Tibial nerve (tissue), 4 donors: Measurements from ENCODE around the gene SORBS1. TPM values are rescaled to one million over a fixed set of nuclear protein-coding genes. Genes with fewer than 3 reads are reported as not detected.

ENCODE experiments used
- DNase-seq, 2 donors: peaks; one replicate each; pipeline ENCODE4 v3.0.0-alpha.2; 2019; ENCODE audit warnings: low spot score in 2 of 2
- H3K27ac ChIP-seq, 4 donors: fragments of 200-600 bp; sonication (generic) in 3 of 4; one replicate each; pipeline ENCODE4 v1.5.1; 2017 to 2019; ENCODE audit warnings: mild to moderate bottlenecking in 1 of 4
- H3K27me3 ChIP-seq, 2 donors: fragments of 200-600 bp; sonication (generic) in 1 of 2; one replicate each; pipeline versions ENCODE4 v1.5.1 to v1.6.0; 2017 to 2019
- H3K36me3 ChIP-seq, 3 donors: fragments of 200-600 bp; sonication (generic); one replicate each; pipeline ENCODE4 v1.5.1; 2018 to 2019
- H3K4me1 ChIP-seq, 4 donors: fragments of 200-600 bp; sonication (generic) in 3 of 4; one replicate each; pipeline ENCODE4 v1.5.1; 2017 to 2019
- H3K4me3 ChIP-seq, 4 donors: fragments of 200-600 bp; sonication (generic) in 3 of 4; one replicate each; pipeline ENCODE4 v1.5.1; 2017 to 2019; ENCODE audit warnings: mild to moderate bottlenecking in 1 of 4, moderate library complexity in 1 of 4
- H3K9me3 ChIP-seq, 4 donors: fragments of 200-600 bp; sonication (generic) in 3 of 4; one replicate each; pipeline ENCODE4 v1.5.1; 2017 to 2019
- EP300 ChIP-seq, 2 donors: sonication (generic); formaldehyde crosslinking; IDR thresholded peaks; one replicate each; pipeline ENCODE4 v1.6.1; 2017; ENCODE audit warnings: antibody characterized with exemption in 2 of 2, mild to moderate bottlenecking in 1 of 2
- POLR2A ChIP-seq, 2 donors: fragments of 450-650 bp; IDR thresholded peaks; one replicate each; pipeline ENCODE4 v1.6.1; 2017; ENCODE audit warnings: antibody characterized with exemption in 2 of 2, mild to moderate bottlenecking in 2 of 2, moderate library complexity in 2 of 2
- WGBS, 2 donors: methylation state at CpG; one replicate each; pipeline ENCODE4 v1.1.5; 2018; 5-methylcytosine and 5-hydroxymethylcytosine counted together
- total RNA-seq, 4 donors: library from RNA; depleted of rRNA; stranded (reverse); fragments of >200 nt; gene quantifications; one replicate each; pipeline ENCODE4 v1.1.0, GENCODE V29; 2016
- TF ChIP-seq, protein P1 (sequence below), 5 experiments: fragments of 200-600 bp in 3 of 5; fragments of 450-650 bp in 2 of 5; sonication (generic) in 3 of 5; IDR thresholded peaks; one replicate each; pipeline ENCODE4 v1.5.1; 2016 to 2019; ENCODE audit warnings: antibody characterized with exemption in 5 of 5, mild to moderate bottlenecking in 3 of 5, moderate library complexity in 2 of 5

SORBS1 gene
- total RNA-seq, 4 donors from 2014 or later, result 427 to 623 (median 567) TPM

DNA sequence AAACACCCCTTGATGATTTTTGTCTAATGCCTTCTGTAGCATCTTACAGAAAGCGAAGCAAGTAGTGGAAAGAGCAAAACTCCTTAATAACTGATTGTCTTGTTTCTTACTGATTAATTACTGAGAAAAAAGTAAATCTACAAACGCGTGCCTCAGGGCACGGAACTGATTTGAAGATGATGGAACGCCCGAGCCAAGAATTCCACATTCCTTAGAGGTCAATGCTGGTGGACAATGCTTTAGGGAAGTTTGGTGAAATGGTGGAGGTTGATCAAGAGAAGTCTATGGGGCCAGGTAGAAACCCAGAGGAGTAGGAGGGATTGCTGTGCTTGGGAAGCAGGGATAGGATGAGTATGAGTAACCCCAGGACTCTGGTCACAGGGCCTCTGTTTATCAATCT, 5.0 kb upstream of the SORBS1 start:
- Histone ChIP-seq H3K36me3 (no peaks in the 10 kb centered on the region), H3K4me3 (no peak overlapping the region), H3K4me1 (peaks cover 0 to 5% (median 0%) of the 10 kb centered on the region in 4 donors), H3K27me3 (no peaks in the 10 kb centered on the region), H3K27ac (no peak overlapping the region), H3K9me3 (no peaks in the 10 kb centered on the region)
- TF ChIP-seq, protein P1, sequence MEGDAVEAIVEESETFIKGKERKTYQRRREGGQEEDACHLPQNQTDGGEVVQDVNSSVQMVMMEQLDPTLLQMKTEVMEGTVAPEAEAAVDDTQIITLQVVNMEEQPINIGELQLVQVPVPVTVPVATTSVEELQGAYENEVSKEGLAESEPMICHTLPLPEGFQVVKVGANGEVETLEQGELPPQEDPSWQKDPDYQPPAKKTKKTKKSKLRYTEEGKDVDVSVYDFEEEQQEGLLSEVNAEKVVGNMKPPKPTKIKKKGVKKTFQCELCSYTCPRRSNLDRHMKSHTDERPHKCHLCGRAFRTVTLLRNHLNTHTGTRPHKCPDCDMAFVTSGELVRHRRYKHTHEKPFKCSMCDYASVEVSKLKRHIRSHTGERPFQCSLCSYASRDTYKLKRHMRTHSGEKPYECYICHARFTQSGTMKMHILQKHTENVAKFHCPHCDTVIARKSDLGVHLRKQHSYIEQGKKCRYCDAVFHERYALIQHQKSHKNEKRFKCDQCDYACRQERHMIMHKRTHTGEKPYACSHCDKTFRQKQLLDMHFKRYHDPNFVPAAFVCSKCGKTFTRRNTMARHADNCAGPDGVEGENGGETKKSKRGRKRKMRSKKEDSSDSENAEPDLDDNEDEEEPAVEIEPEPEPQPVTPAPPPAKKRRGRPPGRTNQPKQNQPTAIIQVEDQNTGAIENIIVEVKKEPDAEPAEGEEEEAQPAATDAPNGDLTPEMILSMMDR (IDR thresholded peaks at IDR 0.05), result no peak
- no peak for TF ChIP-seq POLR2A (IDR thresholded peaks at IDR 0.05)
- no peak for TF ChIP-seq EP300 (IDR thresholded peaks at IDR 0.05)
- no peak for DNase-seq
- 69 to 73% methylated on average over 6 of the region's 6 CpGs for WGBS, 2 donors

DNA sequence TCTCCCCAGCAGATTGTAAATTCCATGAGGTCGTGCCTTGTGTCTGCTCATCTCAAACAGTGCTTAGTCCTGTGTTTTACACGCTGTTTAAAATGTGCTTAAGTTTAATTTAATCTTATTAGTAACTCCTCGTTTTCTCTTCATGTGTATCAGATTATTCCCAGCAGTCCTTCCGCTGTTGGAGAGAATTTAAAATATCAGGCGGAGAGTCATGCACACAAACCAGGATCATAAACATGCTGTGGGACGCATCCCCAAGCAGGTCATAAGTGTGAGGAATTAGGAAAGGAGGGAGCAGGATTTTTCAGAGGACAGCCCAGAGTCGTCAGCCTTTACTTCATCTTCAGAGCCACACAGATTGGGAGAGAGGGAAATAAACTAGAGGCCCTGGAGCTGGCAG, 4.2 kb upstream of the SORBS1 start:
- peaks cover 0 to 5% (median 0%) of the 10 kb centered on the region in 4 donors for H3K4me1 ChIP-seq
- no peak overlapping the region for H3K27ac ChIP-seq
- TF ChIP-seq, protein P1 (IDR thresholded peaks at IDR 0.05), result no peak
- no peak for TF ChIP-seq EP300 (IDR thresholded peaks at IDR 0.05)
- no peak for TF ChIP-seq POLR2A (IDR thresholded peaks at IDR 0.05)

DNA sequence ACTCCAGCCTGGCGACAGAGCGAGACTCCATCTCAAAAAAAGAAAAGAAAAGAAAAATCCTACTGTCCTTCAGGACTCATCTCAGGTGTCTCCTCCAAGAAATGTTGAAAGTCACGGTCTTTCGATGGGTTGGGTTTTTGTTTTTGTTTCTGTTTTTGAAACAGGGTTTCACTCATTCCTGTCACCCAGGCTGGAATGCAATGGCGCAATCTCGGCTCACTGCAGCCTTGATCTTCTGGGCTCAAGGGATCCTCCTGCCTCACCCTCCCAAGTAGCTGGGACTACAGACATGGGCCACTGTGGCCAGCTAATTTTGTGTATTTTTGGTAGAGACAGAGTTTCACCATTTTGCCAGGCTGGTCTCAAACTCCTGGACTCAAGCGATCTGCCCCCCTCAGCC, 3.1 kb upstream of the SORBS1 start:
- Histone ChIP-seq H3K27ac (no peak overlapping the region), H3K4me1 (peaks cover 0 to 15% (median 0%) of the 10 kb centered on the region in 4 donors), H3K27me3 (no peaks in the 10 kb centered on the region), H3K36me3 (no peaks in the 10 kb centered on the region), H3K4me3 (no peak overlapping the region), H3K9me3 (no peaks in the 10 kb centered on the region)
- WGBS, 2 donors, result 96 to 97% methylated on average over 7 of the region's 7 CpGs
- no peak for DNase-seq
- no peak for TF ChIP-seq POLR2A (IDR thresholded peaks at IDR 0.05)
- TF ChIP-seq, protein P1 (IDR thresholded peaks at IDR 0.05), result no peak
- TF ChIP-seq EP300 (IDR thresholded peaks at IDR 0.05), result no peak

More for the DNA sequence above, 4.2 kb upstream of the SORBS1 start:
- no peak overlapping the region for H3K4me3 ChIP-seq
- H3K36me3 ChIP-seq, result no peaks in the 10 kb centered on the region
- no peaks in the 10 kb centered on the region for H3K9me3 ChIP-seq
- WGBS, 2 donors, result 76 to 77% methylated on average over 7 of the region's 7 CpGs
- no peak for DNase-seq
- H3K27me3 ChIP-seq, result no peaks in the 10 kb centered on the region

DNA sequence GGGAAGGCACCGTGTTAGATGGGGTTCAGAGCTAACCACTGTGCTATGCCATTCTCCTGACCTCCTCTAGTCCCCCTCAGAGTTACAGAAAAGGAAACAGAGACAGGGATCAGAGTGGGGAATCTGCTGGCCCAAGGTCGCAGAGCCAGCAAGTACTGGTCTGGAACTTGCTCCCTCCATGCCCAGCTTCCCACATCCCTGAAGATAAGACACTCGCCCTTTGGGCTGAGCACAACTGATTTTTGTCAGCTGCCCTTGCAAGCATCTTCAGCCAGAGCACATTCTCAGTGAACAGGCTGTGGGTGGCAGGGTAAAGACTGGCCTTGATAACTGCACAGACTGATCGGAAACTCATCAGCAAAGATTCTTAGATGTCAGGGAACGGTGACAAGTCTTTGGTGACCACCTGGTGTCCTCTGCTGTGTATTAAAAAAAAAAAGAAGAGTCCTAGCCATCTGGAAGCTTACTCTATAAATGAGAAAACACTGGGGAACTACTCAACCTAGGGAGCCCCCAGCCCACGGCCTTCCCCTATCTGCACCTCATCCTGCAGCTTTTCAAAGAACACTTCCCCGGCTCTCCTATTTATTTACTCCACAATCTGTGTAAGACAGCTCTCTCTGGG, 1.3 kb upstream of the SORBS1 start:
- no peak for DNase-seq
- Histone ChIP-seq H3K36me3 (no peaks in the 10 kb centered on the region), H3K4me3 (no peak overlapping the region), H3K4me1 (peaks cover 0 to 23% (median 2%) of the 10 kb centered on the region in 4 donors), H3K27ac (no peak overlapping the region), H3K27me3 (no peaks in the 10 kb centered on the region), H3K9me3 (no peaks in the 10 kb centered on the region)
- WGBS, 2 donors, result 68 to 73% methylated on average over 7 of the region's 7 CpGs
- TF ChIP-seq EP300 (IDR thresholded peaks at IDR 0.05) (no peak), POLR2A (IDR thresholded peaks at IDR 0.05) (no peak)
- TF ChIP-seq, protein P1 (IDR thresholded peaks at IDR 0.05), result no peak

DNA sequence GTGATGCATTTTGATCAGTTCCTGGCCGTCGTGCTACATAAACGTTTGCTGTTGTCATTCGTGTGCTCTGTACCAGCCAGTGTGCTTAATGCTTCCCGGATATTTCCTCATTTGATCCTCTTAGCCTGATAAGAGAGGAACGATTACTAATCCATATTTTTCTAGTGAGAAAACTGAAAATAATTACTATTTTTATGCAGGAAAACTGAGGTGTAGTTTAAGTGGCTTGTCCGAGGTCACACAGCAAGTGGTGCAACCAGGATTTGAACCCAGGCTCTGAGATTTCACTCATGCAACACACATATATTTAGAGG, 650 bp upstream of the SORBS1 start:
- DNase-seq, result no peak
- TF ChIP-seq, protein P1 (IDR thresholded peaks at IDR 0.05), result no peak
- TF ChIP-seq EP300 (IDR thresholded peaks at IDR 0.05), result no peak
- no peak for TF ChIP-seq POLR2A (IDR thresholded peaks at IDR 0.05)
- Histone ChIP-seq H3K4me1 (peaks cover 0 to 27% (median 2%) of the 10 kb centered on the region in 4 donors), H3K36me3 (no peaks in the 10 kb centered on the region), H3K4me3 (peak overlapping the region in 3 of 4 donors; percentile 30 to 83 (median 66)), H3K27me3 (no peaks in the 10 kb centered on the region), H3K9me3 (no peaks in the 10 kb centered on the region), H3K27ac (peak overlapping the region in 1 of 4 donors; percentile 93)
- 55 to 62% methylated on average over 7 of the region's 7 CpGs for WGBS, 2 donors
